ENCODE data around the gene FCGR2B. TPM values are rescaled to one million over a fixed set of nuclear protein-coding genes. Genes with fewer than 3 reads are reported as not detected.
A peak's percentile ranks its signal among the peaks of the same experiment; 100 is the strongest.

The FCGR2B gene
- total RNA-seq, 1 donor from 2014 or later: not detected

DNA sequence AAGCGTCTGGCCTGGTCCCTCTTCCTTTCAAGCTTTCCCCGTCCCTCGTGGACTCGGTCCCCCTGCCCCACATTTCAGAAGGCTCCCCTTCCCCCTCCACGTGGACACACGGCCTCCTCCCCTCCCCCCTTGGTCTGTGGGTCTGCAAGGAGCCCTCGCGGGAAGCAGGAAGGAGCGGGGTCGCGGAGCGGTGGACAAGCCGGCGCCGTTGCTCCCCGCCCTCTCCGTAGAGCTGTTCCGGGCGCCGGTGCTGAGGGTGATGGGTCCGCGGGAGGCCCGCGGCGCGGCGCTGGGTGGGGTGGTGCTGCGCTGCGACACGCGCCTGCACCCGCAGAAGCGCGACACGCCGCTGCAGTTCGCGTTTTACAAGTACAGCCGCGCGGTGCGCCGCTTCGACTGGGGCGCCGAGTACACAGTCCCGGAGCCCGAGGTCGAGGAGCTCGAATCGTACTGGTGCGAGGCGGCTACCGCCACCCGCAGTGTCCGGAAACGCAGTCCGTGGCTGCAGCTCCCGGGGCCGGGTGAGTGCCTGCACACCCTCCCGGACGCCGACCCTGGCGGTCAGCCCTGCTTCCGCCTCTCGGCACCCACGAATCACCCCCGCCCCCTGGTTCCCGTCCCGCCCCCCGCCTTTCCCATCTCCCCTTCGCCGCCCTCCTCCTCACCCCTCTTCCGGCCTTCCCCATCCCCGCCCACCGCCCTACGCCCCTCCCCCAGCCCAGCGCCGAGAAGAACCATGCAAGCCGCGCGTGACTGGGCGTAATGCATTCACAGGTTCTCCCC lies 63.7 kb downstream of the FCGR2B start:
- Mint-ChIP-seq H3K4me3 (ENCODE audit: unreplicated experiment) (peak overlapping the region; percentile 95), H3K9me3 (ENCODE audit: unreplicated experiment) (peaks cover 5% of the 10 kb centered on the region), H3K27me3 (ENCODE audit: unreplicated experiment) (peaks cover 12% of the 10 kb centered on the region), H3K27ac (ENCODE audit: unreplicated experiment) (peak overlapping the region; percentile 96), H3K36me3 (ENCODE audit: unreplicated experiment) (no peaks in the 10 kb centered on the region), H3K4me1 (ENCODE audit: low read depth, unreplicated experiment) (peaks cover 5% of the 10 kb centered on the region)
- peak; percentile 93 for DNase-seq
- TF ChIP-seq, protein P1, sequence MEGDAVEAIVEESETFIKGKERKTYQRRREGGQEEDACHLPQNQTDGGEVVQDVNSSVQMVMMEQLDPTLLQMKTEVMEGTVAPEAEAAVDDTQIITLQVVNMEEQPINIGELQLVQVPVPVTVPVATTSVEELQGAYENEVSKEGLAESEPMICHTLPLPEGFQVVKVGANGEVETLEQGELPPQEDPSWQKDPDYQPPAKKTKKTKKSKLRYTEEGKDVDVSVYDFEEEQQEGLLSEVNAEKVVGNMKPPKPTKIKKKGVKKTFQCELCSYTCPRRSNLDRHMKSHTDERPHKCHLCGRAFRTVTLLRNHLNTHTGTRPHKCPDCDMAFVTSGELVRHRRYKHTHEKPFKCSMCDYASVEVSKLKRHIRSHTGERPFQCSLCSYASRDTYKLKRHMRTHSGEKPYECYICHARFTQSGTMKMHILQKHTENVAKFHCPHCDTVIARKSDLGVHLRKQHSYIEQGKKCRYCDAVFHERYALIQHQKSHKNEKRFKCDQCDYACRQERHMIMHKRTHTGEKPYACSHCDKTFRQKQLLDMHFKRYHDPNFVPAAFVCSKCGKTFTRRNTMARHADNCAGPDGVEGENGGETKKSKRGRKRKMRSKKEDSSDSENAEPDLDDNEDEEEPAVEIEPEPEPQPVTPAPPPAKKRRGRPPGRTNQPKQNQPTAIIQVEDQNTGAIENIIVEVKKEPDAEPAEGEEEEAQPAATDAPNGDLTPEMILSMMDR (IDR thresholded peaks at IDR 0.05; ENCODE audit: partially characterized antibody, unreplicated experiment): no peak

DNA sequence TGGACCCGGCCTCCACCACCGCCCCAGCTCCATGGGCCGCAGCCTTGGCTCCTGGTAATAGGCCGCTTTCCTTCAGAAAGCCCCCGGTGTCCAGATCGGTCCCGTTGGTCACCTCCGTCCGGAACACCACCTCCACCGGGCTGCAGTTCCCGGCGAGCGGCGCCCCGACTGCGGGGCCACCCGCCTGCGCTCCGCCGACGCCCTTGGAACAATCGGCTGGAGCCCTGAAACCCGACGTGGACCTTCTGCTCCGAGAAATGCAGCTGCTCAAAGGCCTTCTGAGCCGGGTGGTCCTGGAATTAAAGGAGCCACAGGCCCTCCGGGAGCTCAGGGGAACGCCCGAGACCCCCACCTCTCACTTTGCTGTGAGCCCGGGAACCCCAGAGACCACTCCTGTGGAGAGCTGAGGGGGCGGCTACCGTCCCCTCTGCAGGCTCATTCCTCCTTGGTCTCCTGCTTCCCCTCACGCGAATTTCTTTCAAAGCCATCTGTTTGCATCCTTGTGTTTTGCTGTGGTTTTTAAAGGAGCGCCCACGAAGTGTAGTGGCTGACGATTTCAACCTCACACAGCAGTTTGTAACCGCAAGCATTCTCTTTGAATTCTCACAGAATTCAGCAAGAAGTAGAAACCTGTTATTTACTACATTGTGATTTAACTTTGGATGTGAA lies 64.4 kb downstream of the FCGR2B start:
- no peak for DNase-seq
- H3K4me1 Mint-ChIP-seq (ENCODE audit: low read depth, unreplicated experiment): peaks cover 5% of the 10 kb centered on the region
- H3K4me3 Mint-ChIP-seq (ENCODE audit: unreplicated experiment): peak overlapping the region; percentile 92
- H3K27me3 Mint-ChIP-seq (ENCODE audit: unreplicated experiment): peaks cover 12% of the 10 kb centered on the region
- TF ChIP-seq, protein P1 (IDR thresholded peaks at IDR 0.05; ENCODE audit: partially characterized antibody, unreplicated experiment): no peak
- peaks cover 5% of the 10 kb centered on the region for H3K9me3 Mint-ChIP-seq (ENCODE audit: unreplicated experiment)
- H3K27ac Mint-ChIP-seq (ENCODE audit: unreplicated experiment): peak overlapping the region; percentile 96
- H3K36me3 Mint-ChIP-seq (ENCODE audit: unreplicated experiment): no peaks in the 10 kb centered on the region

Other genes with a start within 250 kb of the FCGR2B start
- not detected for gene FCGR2A, start 157.7 kb upstream of the FCGR2B start, total RNA-seq (ENCODE audit: unreplicated experiment)
- not detected for gene HSPA6, start 138.6 kb upstream of the FCGR2B start, total RNA-seq (ENCODE audit: unreplicated experiment)
- gene FCGR3A, start 113.3 kb upstream of the FCGR2B start, total RNA-seq (ENCODE audit: unreplicated experiment): not detected
- gene FCGR3B, start 32.0 kb upstream of the FCGR2B start, total RNA-seq (ENCODE audit: unreplicated experiment): not detected
- gene FCRLA, start 44.1 kb downstream of the FCGR2B start, total RNA-seq (ENCODE audit: unreplicated experiment): 0.39 TPM
- 0.34 TPM for gene FCRLB, start 58.4 kb downstream of the FCGR2B start, total RNA-seq (ENCODE audit: unreplicated experiment)
- 48.4 TPM for gene DUSP12, start 86.6 kb downstream of the FCGR2B start, total RNA-seq (ENCODE audit: unreplicated experiment)
- gene ATF6, start 103.2 kb downstream of the FCGR2B start, total RNA-seq (ENCODE audit: unreplicated experiment): 29.3 TPM